Measurements from ENCODE around the gene MFNG.

DNA sequence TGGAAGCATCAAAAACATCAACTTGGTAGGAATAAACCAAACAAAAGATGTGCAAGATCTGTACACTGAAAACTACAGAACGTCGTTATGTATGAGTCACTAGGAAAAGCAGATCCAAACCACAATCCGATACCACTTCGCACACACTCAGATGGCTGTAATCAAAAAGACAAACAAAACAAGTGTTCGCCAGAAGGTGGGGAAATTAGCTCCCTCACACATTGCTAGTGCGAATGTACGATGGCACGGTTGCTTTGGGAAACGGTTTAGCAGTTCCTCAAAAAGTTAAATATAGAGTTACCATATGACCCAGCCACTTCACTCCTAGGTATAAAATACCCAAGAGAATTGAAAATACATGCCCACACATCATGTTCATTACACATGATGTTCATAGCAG lies 47.8 kb upstream of the MFNG start:
- no peak for TF ChIP-seq GATA2 (IDR thresholded peaks at IDR 0.05; ENCODE audit: low read depth, low read length)
- TF ChIP-seq GATA3 (IDR thresholded peaks at IDR 0.05; ENCODE audit: low read depth, low read length), result no peak
